Activated T-helper 1 cell treated with anti-CD3 and anti-CD28 coated beads, Interleukin-2, amount 50 U/mL, for 16 hours (primary cell): ENCODE data around the gene CNTNAP5.

Experiments used
- DNase-seq, 2 donors: peaks; one replicate each; pipeline ENCODE4 v3.0.0-alpha.2; 2020; ENCODE audit warnings: low read depth in 1 of 2, low spot score in 1 of 2

Gene CNTNAP5

GRCh38 chr2:124053796-124054195 is 28.7 kb downstream of the CNTNAP5 start:
- no peak for DNase-seq

DNA sequence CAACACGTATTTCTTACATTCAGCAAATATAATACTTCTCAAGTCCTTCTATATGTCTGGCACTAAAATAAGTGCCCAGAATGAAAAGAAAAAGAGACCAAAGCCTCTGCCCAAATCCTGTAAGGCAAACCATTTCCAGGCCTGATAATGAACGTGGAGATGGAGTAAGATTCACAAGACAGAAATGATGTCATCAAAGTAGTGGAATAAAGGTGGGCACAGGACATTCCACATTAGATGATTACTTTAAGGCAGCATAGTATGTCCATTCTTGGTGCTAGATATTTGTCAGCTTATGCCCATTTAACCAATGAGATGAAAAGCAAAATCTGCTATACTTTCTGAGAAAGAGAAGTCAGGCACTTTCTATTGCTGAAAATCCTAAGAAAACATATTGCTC is 38.5 kb downstream of the CNTNAP5 start:
- no peak for DNase-seq

DNA sequence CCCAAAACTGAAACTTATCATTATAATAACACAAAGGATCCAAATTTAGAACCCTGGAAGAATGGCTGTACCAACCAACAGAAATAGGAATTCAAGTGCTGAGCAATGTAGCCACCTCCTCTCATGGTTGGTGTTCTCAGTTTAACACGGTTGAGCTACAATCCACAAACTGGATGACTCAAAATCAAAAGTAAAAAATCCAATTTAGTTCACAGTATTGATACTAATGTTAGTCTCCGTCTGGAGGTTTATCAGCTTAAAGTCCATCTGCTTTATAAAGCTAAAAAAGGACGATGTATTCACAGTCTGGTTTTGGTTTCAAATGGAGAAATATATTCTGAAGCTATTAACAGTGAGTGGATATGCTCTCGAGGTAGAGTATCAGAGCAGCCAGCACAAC is 40.5 kb downstream of the CNTNAP5 start:
- DNase-seq: no peak

GRCh38 chr2:124066776-124067175 is 41.7 kb downstream of the CNTNAP5 start:
- DNase-seq: no peak

- no peak for DNase-seq
Measured at GRCh38 chr2:124079045-124079444, 54.0 kb downstream of the CNTNAP5 start.

- no peak for DNase-seq
Measured at GRCh38 chr2:124080281-124081153, 55.4 kb downstream of the CNTNAP5 start.

DNA sequence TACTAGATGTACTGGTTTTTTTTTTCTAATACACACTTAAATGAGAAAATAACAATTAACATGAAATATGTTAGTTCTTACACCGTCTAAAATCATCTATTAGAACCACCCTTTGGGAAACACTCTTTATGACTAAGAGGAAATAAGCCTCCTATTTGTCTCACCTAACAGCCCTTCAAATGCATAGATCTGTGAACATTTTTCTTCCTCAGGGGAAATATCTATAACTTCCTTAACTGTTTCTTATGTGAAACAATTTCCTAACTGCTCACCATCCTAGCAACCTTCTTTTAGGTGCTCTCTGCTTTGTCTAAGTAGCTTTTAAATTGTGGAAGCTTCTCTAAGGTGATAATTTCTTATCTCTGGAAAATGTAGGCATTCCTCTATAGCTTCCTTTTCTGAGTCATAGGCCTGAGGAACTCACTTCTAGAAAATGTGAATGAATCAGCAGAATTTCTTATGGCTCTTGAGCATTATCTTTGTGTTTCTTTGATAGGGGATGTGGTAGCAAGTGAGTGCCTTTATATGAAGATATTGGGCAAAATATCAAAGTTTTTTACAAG is 56.1 kb downstream of the CNTNAP5 start:
- DNase-seq: no peak

DNA sequence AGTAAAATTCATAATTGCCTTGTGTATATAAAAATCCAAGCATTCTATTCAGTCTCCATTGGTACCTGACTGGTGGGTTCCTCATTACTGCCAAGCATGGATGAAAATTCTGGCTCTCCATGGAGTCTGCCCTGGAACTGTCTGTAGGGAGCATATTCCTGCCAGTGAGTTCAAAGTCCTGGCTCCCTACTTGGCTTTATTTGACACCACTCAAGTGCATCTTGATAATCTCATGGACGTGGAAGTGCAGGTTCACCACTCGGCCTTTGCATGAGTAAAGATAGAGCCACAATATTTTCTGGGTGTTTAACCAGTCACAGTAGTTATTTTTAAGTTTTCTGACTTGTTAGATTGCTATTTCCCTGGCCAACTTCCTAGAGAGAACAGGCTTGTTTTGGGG is 63.5 kb downstream of the CNTNAP5 start:
- DNase-seq: no peak

- no peak for DNase-seq
Measured at GRCh38 chr2:124091721-124092120, 66.6 kb downstream of the CNTNAP5 start.

- DNase-seq: no peak
Measured at GRCh38 chr2:124092651-124093050, 67.6 kb downstream of the CNTNAP5 start.

- no peak for DNase-seq
Measured at GRCh38 chr2:124104914-124105313, 79.8 kb downstream of the CNTNAP5 start.

DNA sequence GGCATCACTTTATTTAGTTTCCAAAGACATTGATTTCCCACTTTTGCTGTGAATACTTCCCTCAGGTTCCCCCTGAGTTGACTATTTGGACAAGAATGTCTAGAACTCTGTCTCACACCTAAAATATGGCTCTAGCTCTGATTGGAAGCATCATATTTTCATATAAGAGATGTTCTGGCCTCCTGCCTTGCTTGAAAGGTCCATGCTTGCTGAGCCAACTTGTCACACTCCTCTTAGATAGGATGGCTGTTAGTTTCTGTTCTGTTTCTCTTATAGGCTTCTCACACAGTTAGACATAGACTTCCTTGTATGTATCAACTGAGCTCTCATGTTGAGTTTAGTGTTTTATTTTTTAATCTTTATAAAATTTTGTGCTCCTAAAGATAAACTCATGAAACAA is 87.1 kb downstream of the CNTNAP5 start:
- DNase-seq: no peak

DNA sequence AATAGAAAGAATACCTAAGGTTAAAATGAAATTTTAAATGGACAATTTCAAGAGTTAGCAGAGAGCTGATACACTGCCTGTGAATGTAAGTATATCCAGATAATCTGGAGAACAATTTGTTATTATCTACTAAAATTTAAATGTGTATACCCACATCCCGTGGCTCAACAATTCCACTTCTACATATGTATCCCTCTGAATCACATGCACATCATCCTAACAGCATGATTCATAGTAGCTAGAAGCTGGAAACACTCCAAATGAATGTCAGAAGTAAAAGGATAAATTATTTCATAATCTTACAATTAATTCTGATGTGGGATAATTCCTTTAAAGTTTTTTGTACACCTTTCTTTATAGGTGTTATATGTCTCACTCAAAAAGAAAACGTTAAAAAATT is 87.9 kb downstream of the CNTNAP5 start:
- no peak for DNase-seq

- DNase-seq: no peak
Measured at GRCh38 chr2:124120246-124120645, 95.2 kb downstream of the CNTNAP5 start.

DNA sequence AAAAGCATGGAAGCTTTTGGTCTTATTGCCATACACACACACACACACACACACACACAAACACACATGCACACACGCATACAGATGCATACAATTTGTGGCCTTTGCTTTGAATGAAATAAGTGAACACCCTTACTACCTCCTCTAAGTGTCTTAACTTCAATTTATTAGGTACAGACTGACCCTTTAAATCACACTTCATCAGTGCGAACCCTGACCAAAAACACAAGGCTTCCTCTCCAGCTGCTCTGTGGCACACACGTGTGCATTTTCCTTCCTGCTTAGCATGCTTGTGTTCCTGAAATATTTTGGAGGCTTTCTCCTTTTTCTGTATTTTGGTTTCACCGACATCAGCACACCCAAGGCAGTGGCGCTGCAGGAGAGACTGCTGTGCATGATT is 96.0 kb downstream of the CNTNAP5 start:
- DNase-seq: no peak

- no peak for DNase-seq
Measured at GRCh38 chr2:124121760-124122275, 96.7 kb downstream of the CNTNAP5 start.

DNA sequence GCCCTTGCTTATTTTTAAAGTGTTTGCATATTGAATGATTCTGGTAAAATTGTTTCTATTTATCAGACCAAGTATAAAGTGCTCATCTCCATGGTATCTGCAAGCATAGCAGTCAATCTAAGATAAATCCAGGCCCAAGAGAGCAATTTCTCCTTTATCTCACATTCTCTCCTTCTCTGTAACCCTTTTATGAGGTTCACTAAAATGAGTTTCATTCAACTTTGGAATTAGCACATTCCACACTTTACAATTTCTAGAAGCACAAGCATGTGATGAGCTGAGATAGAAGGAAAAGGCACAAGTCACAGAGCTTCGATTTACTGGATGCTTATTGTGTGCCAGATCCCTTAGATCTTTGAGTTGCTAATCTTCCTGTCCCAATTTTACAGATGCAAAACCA is 97.3 kb downstream of the CNTNAP5 start:
- no peak for DNase-seq

DNA sequence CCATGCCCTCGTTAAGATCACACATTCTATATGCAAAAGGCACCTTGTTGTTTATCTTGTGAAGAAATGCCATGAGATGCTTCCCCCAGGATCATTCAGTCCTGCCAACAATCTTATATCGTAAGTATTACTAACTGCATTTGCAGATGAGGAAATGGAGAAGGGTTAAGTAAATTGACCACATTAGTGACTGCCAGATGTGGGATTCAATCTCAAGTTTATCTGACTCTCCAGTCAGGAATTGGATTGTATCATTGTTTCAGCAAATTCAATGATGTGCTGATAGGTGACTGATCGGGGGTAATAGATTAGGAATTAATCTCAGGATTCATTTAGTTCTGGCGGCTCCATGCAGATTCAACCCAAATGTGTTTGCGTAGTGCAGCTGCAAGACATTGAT is 106.2 kb downstream of the CNTNAP5 start:
- no peak for DNase-seq

- DNase-seq: no peak
Measured at GRCh38 chr2:124136110-124136509, 111.0 kb downstream of the CNTNAP5 start.

GRCh38 chr2:124138076-124138475 is 113.0 kb downstream of the CNTNAP5 start:
- DNase-seq: no peak

DNA sequence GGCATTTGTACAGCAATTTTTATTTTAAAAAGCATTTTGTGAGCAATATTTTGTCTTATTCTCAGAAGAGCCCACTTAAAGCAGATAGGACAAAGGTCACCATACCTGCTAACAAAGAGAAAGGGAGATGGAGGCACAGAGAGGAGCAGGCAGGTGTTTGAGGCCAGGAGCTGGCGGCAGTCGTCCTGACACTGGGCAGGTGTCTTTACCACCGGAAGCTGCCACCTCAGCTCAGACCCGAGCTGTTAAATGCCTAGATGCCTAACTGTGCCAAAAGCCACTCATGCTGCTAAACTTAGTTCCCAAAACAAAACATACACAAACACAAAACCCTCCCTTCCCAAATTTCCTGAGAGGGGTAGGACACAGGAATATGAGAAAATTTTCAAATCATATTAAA is 120.9 kb downstream of the CNTNAP5 start:
- no peak for DNase-seq

DNA sequence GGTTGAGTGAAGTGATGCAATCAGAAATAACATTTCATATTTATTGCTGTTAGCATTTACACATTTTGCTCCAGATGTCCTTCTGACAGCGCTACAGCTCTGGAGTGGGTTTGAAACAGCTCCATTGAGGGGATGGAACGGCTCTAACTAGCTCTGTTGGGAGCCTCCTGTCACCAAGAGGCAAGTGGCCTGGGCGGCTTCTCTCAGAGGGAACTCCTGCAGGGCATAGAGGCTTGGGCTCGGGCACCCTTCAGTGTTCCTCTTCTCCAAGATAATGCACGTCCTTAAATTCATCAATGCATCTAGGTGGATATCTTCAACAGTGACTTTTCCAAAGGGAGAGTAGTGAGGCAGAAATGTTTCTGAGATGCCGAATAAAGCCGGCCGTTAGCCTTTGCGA is 122.5 kb downstream of the CNTNAP5 start:
- no peak for DNase-seq

- DNase-seq: no peak
Measured at GRCh38 chr2:124149571-124149970, 124.5 kb downstream of the CNTNAP5 start.
